Pancreas (tissue), 10 donors: ENCODE data around the gene SPRR4. TPM values are rescaled to one million over a fixed set of nuclear protein-coding genes. Genes with fewer than 3 reads are reported as not detected.

Source experiments
- ATAC-seq, 4 donors: fragments of 200-7000 bp; cut with Tn5 transposase; one replicate each; pipeline versions ENCODE4 v1.8.0 to v1.9.1; 2020; ENCODE audit warnings: mild to moderate bottlenecking in 4 of 4, moderate library complexity in 4 of 4
- DNase-seq, 6 donors: peaks; one replicate each; pipeline ENCODE4 v3.0.0-alpha.2; 2020
- FAIRE-seq: peaks from 2 replicates; lab custom pipeline; 2012; peaks lifted over from hg19 to GRCh38; lab: Jason Lieb, UNC
- H3K27ac ChIP-seq, 4 donors: fragments of 200-600 bp; sonication (generic); 1 replicate in 3 of 4; 2 replicates in 1 of 4; pipeline versions ENCODE4 v1.5.0 to v1.8.0; 2020
- H3K27me3 ChIP-seq, 4 donors: fragments of 200-600 bp; one replicate each; pipeline ENCODE4 v1.8.0; 2021
- H3K36me3 ChIP-seq, 3 donors: fragments of 200-600 bp; sonication (generic) in 1 of 3; one replicate each; pipeline versions ENCODE4 v1.5.0 to v1.8.0; 2020 to 2021
- H3K4me1 ChIP-seq, 3 donors: fragments of 200-600 bp; one replicate each; pipeline ENCODE4 v1.8.0; 2021
- H3K4me3 ChIP-seq, 4 donors: fragments of 200-600 bp; sonication (generic) in 2 of 4; one replicate each; pipeline versions ENCODE4 v1.5.0 to v1.8.0; 2020 to 2021
- H3K9me3 ChIP-seq, 4 donors: fragments of 200-600 bp; one replicate each; pipeline ENCODE4 v1.8.0; 2021
- WGBS, 2 donors: extraction: QIAGEN DNeasy Blood & Tissue Kit; methylation state at CpG; one replicate each; pipeline ENCODE4 v1.1.7; 2013; 5-methylcytosine and 5-hydroxymethylcytosine counted together
- intact Hi-C, 3 donors: fragments of 100-400 bp; cut with DNase I; formaldehyde crosslinking; loops; one replicate each; pipeline versions ENCODE4 v1.11.1 to v1.14.2; 2022
- polyA plus RNA-seq, 2 donors: library from polyadenylated mRNA; stranded (reverse); fragments of 200-250 nt; gene quantifications; one replicate each; pipeline ENCODE4 v1.2.3, GENCODE V29; 2013
- total RNA-seq, 6 donors: library from RNA; stranded (reverse); fragmentation: NEBNext Ultra II Directional in 4 of 6; extraction: Animal tissue kit (Norgen Biotek cat#: 25700) in 4 of 6; gene quantifications; one replicate each; pipeline versions ENCODE4 v1.2.1 to v1.2.4, GENCODE V29; 2021 to 2023
- TF ChIP-seq, protein P1 (sequence below), 4 donors: fragments of 200-600 bp; sonication (generic) in 3 of 4; IDR thresholded peaks; one replicate each; pipeline versions ENCODE4 v1.5.0 to v1.8.0; 2021; ENCODE audit warnings: antibody characterized with exemption in 4 of 4
- donor health status: healthy with polysubstance abuse.
- donor health status: DM: no; HTN: no; CAD: no; lungs with moderate emphysema.
- donor health status: DM: no; HTN: no; CAD: no.
- donor health status: control.
- donor health status: control.
- donor health status: Bipolar disorder and iron deficiency.
- donor health status: DM: yes; HTN: yes; CAD: no.
- donor health status: DM: no; HTN: no; CAD: no.
- donor health status: DM: no; HTN: no; CAD: no.
- donor health status: DM: yes; HTN: yes; CAD: no.

The SPRR4 gene
- total and polyA plus RNA-seq, 8 donors: not detected

DNA sequence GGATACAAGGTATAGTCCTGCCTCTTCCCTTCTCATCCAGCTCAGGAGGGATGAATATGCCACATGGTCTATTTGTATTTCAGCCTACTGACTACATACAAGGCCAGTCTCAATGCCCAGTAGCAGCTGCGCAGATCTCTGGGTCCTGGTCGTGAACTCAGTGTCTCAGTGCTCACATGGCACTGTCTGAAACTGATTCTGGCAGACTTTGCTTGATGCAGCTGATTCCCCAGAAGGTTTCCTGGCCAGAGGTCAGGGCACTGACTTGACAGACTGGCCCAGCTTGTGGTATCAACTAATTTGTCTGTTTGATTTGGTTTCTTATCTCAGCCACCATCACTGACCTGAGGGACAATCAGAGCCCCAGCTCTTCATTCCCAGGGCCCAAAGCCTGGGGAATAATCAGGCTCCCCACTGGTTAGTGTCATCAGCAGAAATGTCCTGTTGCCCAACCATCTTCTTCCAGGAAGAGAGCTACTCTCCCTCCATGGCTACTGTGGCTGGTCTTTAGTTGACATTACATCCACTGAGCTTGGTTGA, 7.5 kb upstream of the SPRR4 start:
- Histone ChIP-seq H3K36me3 (no peaks in the 10 kb centered on the region), H3K27me3 (no peaks in the 10 kb centered on the region), H3K9me3 (no peaks in the 10 kb centered on the region), H3K4me3 (no peak overlapping the region), H3K27ac (no peak overlapping the region), H3K4me1 (no peaks in the 10 kb centered on the region)
- FAIRE-seq (no peak), DNase-seq (no peak), ATAC-seq (no peak)
- 71 to 72% methylated on average over 2 of the region's 2 CpGs for WGBS, 2 donors
- intact Hi-C loops: no loop called here
- TF ChIP-seq, protein P1, sequence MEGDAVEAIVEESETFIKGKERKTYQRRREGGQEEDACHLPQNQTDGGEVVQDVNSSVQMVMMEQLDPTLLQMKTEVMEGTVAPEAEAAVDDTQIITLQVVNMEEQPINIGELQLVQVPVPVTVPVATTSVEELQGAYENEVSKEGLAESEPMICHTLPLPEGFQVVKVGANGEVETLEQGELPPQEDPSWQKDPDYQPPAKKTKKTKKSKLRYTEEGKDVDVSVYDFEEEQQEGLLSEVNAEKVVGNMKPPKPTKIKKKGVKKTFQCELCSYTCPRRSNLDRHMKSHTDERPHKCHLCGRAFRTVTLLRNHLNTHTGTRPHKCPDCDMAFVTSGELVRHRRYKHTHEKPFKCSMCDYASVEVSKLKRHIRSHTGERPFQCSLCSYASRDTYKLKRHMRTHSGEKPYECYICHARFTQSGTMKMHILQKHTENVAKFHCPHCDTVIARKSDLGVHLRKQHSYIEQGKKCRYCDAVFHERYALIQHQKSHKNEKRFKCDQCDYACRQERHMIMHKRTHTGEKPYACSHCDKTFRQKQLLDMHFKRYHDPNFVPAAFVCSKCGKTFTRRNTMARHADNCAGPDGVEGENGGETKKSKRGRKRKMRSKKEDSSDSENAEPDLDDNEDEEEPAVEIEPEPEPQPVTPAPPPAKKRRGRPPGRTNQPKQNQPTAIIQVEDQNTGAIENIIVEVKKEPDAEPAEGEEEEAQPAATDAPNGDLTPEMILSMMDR (IDR thresholded peaks at IDR 0.05): no peak

DNA sequence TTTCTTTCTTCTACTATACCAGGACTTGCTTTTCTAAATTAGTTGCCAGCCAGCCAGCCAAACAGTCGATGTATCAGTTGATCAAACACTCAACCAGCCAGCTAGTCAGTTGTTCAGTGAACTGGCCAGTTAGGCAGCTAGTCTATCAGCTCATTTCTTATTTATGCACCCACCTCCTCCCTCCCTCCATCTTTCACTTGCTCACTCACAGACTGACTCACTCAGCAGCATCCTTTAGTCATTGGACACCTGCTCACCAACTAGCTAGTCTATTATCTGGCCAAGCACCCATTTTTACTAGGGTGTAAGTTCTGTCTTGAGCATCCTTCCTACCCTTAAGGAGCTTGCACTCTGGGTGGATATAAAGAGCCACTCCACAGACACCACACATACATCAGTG, 5.9 kb upstream of the SPRR4 start:
- DNase-seq (no peak), ATAC-seq (no peak), FAIRE-seq (no peak)
- 55 to 71% methylated on average over 1 of the region's 1 CpG for WGBS, 2 donors
- intact Hi-C loops: no loop called here
- H3K4me3 ChIP-seq: no peak overlapping the region
- no peaks in the 10 kb centered on the region for H3K4me1 ChIP-seq
- no peaks in the 10 kb centered on the region for H3K9me3 ChIP-seq
- no peaks in the 10 kb centered on the region for H3K36me3 ChIP-seq
- TF ChIP-seq, protein P1 (IDR thresholded peaks at IDR 0.05): no peak
- H3K27ac ChIP-seq: no peak overlapping the region
- H3K27me3 ChIP-seq: no peaks in the 10 kb centered on the region

DNA sequence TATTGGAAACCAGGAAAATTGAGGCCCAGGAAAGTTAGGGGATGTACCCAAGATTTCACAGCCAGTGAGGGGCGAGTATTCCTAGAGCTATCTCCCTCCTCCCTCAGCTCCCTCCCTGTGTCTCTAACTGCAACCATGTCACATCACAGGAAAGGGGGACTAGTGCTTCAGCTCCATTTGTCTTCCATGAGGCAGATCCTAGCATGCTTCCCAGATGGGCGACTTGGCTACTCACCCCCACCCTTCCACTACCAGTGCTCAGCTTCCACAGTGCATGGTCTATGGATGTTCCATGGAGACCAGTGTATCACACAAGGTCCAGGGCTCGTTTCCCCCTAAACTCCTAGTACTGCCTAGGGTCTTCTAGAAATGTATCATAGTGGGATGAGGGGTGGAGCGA, 4.6 kb upstream of the SPRR4 start:
- intact Hi-C loops: no loop called here
- H3K36me3 ChIP-seq: no peaks in the 10 kb centered on the region
- no peak overlapping the region for H3K27ac ChIP-seq
- no peak for FAIRE-seq
- no peak for ATAC-seq
- no peaks in the 10 kb centered on the region for H3K9me3 ChIP-seq
- no peaks in the 10 kb centered on the region for H3K4me1 ChIP-seq
- DNase-seq: no peak
- H3K4me3 ChIP-seq: no peak overlapping the region
- TF ChIP-seq, protein P1 (IDR thresholded peaks at IDR 0.05): no peak
- WGBS, 2 donors: 59 to 66% methylated on average over 4 of the region's 4 CpGs
- no peaks in the 10 kb centered on the region for H3K27me3 ChIP-seq

DNA sequence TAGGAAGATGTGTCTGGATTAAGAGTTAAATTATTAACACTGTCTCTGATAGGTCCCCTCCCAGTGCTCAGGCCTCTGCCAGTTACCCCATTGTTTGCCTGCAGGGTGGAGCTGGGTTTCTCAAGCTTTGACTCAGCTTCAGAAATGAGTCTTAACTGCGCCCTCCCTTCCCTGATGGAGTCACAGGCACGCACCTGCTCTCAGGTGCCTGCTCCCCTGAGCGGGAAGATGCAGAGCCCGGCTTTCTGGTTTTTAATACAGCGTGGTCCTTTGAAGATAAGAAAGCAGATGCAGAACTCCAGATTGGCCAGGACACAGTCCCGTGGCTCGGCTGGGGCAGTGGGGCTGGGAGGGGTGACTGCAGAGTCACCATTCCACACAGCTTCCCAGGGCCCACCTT, 3.2 kb upstream of the SPRR4 start:
- H3K27me3 ChIP-seq: no peaks in the 10 kb centered on the region
- no peak for DNase-seq
- H3K36me3 ChIP-seq: no peaks in the 10 kb centered on the region
- H3K4me3 ChIP-seq: no peak overlapping the region
- H3K9me3 ChIP-seq: no peaks in the 10 kb centered on the region
- no peak overlapping the region for H3K27ac ChIP-seq
- TF ChIP-seq, protein P1 (IDR thresholded peaks at IDR 0.05): no peak
- intact Hi-C loops: no loop called here
- FAIRE-seq: no peak
- H3K4me1 ChIP-seq: no peaks in the 10 kb centered on the region
- 38 to 45% methylated on average over 7 of the region's 7 CpGs for WGBS, 2 donors
- ATAC-seq: peak in 1 of 4 donors; percentile 32

DNA sequence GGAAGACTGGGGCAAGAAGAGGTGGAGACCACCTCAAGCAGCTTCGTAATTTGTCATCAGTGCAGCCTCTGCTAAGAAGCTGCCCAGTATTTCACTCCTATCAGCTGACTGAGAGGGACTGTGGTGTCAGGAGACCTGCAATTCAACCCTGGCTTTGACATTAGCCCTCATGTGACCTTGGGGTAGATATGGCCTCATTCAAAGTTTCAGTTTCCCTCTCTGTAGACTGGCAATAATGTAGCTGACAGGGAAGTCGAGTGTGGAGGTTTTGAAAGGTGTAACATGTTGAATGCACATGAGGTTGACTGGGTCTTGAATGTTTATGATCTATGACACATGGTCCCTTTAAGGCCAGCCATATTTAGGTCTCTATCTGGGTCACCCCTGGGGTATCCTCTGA, 2.2 kb upstream of the SPRR4 start:
- H3K4me3 ChIP-seq: no peak overlapping the region
- H3K4me1 ChIP-seq: no peaks in the 10 kb centered on the region
- H3K9me3 ChIP-seq: no peaks in the 10 kb centered on the region
- H3K27me3 ChIP-seq: no peaks in the 10 kb centered on the region
- no peaks in the 10 kb centered on the region for H3K36me3 ChIP-seq
- FAIRE-seq (no peak), DNase-seq (no peak), ATAC-seq (no peak)
- no peak overlapping the region for H3K27ac ChIP-seq
- intact Hi-C loops: no loop called here
- TF ChIP-seq, protein P1 (IDR thresholded peaks at IDR 0.05): no peak
- WGBS, 2 donors: 51 to 66% methylated on average over 2 of the region's 2 CpGs
